K562 (cell line): ENCODE data around the gene MAGIX. TPM values are rescaled to one million over a fixed set of nuclear protein-coding genes. Genes with fewer than 3 reads are reported as not detected.

Experiments
- ARID1B ChIP-seq: fragments of 450-650 bp; IDR thresholded peaks from 2 replicates; pipeline ENCODE4 v1.6.1; 2016; ENCODE audit warnings: antibody characterized with exemption, mild to moderate bottlenecking, inconsistent platforms
- ATF7 ChIP-seq: fragments of 450-650 bp; IDR thresholded peaks from 2 replicates; pipeline ENCODE4 v1.7.1; 2014; ENCODE audit warnings: mild to moderate bottlenecking, moderate library complexity
- BRD9 ChIP-seq: fragments of 450-650 bp; IDR thresholded peaks from 2 replicates; pipeline ENCODE4 v1.6.1; 2018; ENCODE audit warnings: low read depth; ENCODE audit not compliant: partially characterized antibody
- CHCHD3 ChIP-seq: fragments of 250-450 bp; sonication (Bioruptor Pico); IDR thresholded peaks from 2 replicates; pipeline ENCODE4 v2.1.2; 2022; ENCODE audit warnings: mild to moderate bottlenecking
- CSDE1 ChIP-seq, 2 experiments: fragments of 450-650 bp; IDR thresholded peaks; 2 replicates each; pipeline ENCODE4 v1.6.1; 2016; ENCODE audit warnings: mild to moderate bottlenecking in 1 of 2
- E2F5 ChIP-seq: sonication (generic); formaldehyde crosslinking; IDR thresholded peaks from 2 replicates; pipeline ENCODE4 v1.8.0; 2022; ENCODE audit warnings: mild to moderate bottlenecking, missing genetic modification reagents
- ELK3 ChIP-seq: fragments of 450-650 bp; formaldehyde crosslinking; IDR thresholded peaks from 2 replicates; pipeline ENCODE4 v1.4.0; 2020; ENCODE audit warnings: mild to moderate bottlenecking
- HCFC1 ChIP-seq: IDR thresholded peaks from 2 replicates; pipeline ENCODE4 v1.6.1; 2012; ENCODE audit warnings: low read depth, low read length, improper control_type of control experiment
- HOXB6 ChIP-seq: fragments of 250-450 bp; sonication (Bioruptor Pico); IDR thresholded peaks from 2 replicates; pipeline ENCODE4 v1.5.1; 2022; ENCODE audit warnings: mild to moderate bottlenecking, borderline replicate concordance
- KLF10 ChIP-seq: fragments of 250-450 bp; sonication (Bioruptor Pico); IDR thresholded peaks from 2 replicates; pipeline ENCODE4 v1.6.1; 2021; ENCODE audit warnings: matching md5 sums
- MEIS2 ChIP-seq: fragments of 450-650 bp; IDR thresholded peaks from 2 replicates; pipeline ENCODE4 v1.6.1; 2014; ENCODE audit warnings: mild to moderate bottlenecking; ENCODE audit not compliant: partially characterized antibody
- MTA1 ChIP-seq: fragments of 450-650 bp; IDR thresholded peaks from 2 replicates; pipeline ENCODE4 v1.6.1; 2017; ENCODE audit warnings: borderline replicate concordance
- MTA3 ChIP-seq: fragments of 450-650 bp; formaldehyde crosslinking; IDR thresholded peaks from 2 replicates; pipeline ENCODE4 v1.6.1; 2017; ENCODE audit warnings: mild to moderate bottlenecking, borderline replicate concordance
- MXD1 ChIP-seq: fragments of 250-450 bp; sonication (Bioruptor Pico); IDR thresholded peaks from 2 replicates; pipeline ENCODE4 v1.8.0; 2021; ENCODE audit warnings: borderline replicate concordance, mild to moderate bottlenecking, moderate library complexity; ENCODE audit not compliant: poor library complexity, severe bottlenecking
- NR2C2 ChIP-seq, 2 experiments: fragments of 200-800 bp in 1 of 2; sonication (Bioruptor generic) in 1 of 2; sonication (generic) in 1 of 2; formaldehyde crosslinking in 1 of 2; IDR thresholded peaks; 2 replicates each; pipeline versions ENCODE4 v1.6.1 to v1.8.0; 2016 to 2022; ENCODE audit warnings: mild to moderate bottlenecking in 1 of 2, missing compliant biosample characterization in 1 of 2, missing genetic modification characterization in 1 of 2, missing genetic modification reagents in 1 of 2
- PCBP1 ChIP-seq: fragments of 200-400 bp; formaldehyde crosslinking; IDR thresholded peaks from 2 replicates; pipeline ENCODE4 v1.6.1; 2018; ENCODE audit warnings: mild to moderate bottlenecking, low read depth, low read length; ENCODE audit not compliant: poor library complexity, severe bottlenecking
- POLR2B ChIP-seq: fragments of 450-650 bp; IDR thresholded peaks from 2 replicates; pipeline ENCODE4 v1.6.1; 2018; ENCODE audit warnings: low read depth; ENCODE audit not compliant: partially characterized antibody
- PRDM10 ChIP-seq: fragments of 450-650 bp; IDR thresholded peaks from 2 replicates; pipeline ENCODE4 v1.6.1; 2018; ENCODE audit not compliant: partially characterized antibody
- U2AF1 ChIP-seq: fragments of 200-400 bp; formaldehyde crosslinking; optimal IDR thresholded peaks from 2 replicates; pipeline ENCODE3; 2017; ENCODE audit warnings: mild to moderate bottlenecking, low read depth, low read length, moderate library complexity
- ZBTB43 ChIP-seq: sonication (generic); formaldehyde crosslinking; IDR thresholded peaks from 2 replicates; pipeline ENCODE4 v1.8.0; 2023; ENCODE audit warnings: mild to moderate bottlenecking, missing genetic modification reagents
- ZNF644 ChIP-seq: fragments of 200-800 bp; sonication (Bioruptor generic); IDR thresholded peaks from 2 replicates; pipeline ENCODE4 v1.6.1; 2016; ENCODE audit warnings: low read depth, missing genetic modification characterization, missing compliant biosample characterization
- polyA plus RNA-seq, 8 experiments: library from polyadenylated mRNA; depleted of rRNA in 4 of 8; stranded (reverse) in 5 of 8; unstranded in 3 of 8; fragments of >200 nt; fragmentation: Nextera tagmentation in 2 of 8; fragmentation: Illumina TruSeq in 1 of 8; extraction: Ambion mirVana in 2 of 8; extraction: Trizol in 1 of 8; gene quantifications; 2 replicates each; pipeline versions ENCODE4 v1.2.1 to v1.2.3, GENCODE V29; 2011 to 2014; ENCODE audit warnings: inconsistent platforms in 1 of 8, missing spikeins in 1 of 8
- total RNA-seq, 7 experiments: library from RNA; depleted of rRNA in 6 of 7; stranded (reverse); fragments of >200 nt in 6 of 7; fragmentation: Illumina TruSeq in 2 of 7; extraction: Trizol in 2 of 7; gene quantifications; 2 replicates each; pipeline versions ENCODE4 v1.2.1 to v1.2.3, GENCODE V29; 2011 to 2021; ENCODE audit warnings: low replicate concordance in 1 of 7

Gene MAGIX
- total and polyA plus RNA-seq, 9 of the 15 experiments (the other 6 are each of a cell fraction or from before 2014, with no cell fraction given): 0.08 to 3.5 (median 0.47) TPM

GRCh38 chrX:49190821-49191573, 28.4 kb downstream of the MAGIX start (continued):
- TF ChIP-seq CHCHD3 (CRISPR knock-in tag) (no peak), BRD9 (no peak), PRDM10 (peak; percentile 83), POLR2B (peak; percentile 80), CSDE1 (IDR thresholded peaks at IDR 0.05) (no peak), ZBTB43 (CRISPR knock-in tag) (no peak), KLF10 (no peak), PCBP1 (no peak), E2F5 (CRISPR knock-in tag) (no peak), ATF7 (peak; percentile 91), U2AF1 (no peak), ARID1B (no peak), MTA1 (no peak; the same call in 1 of the 2 replicates), MTA3 (peak; percentile 50; the same call in 1 of the 2 replicates), ELK3 (CRISPR knock-in tag) (no peak), HOXB6 (CRISPR knock-in tag) (no peak), NR2C2 (CRISPR knock-in tag; IDR thresholded peaks at IDR 0.05) (no peak), NR2C2 (tag; IDR thresholded peaks at IDR 0.05) (peak; percentile 89), ZNF644 (tag) (no peak), MXD1 (no peak), MEIS2 (peak; percentile 73), HCFC1 (no peak)
